Measurements from ENCODE around the gene TTLL5.

Gene TTLL5

DNA sequence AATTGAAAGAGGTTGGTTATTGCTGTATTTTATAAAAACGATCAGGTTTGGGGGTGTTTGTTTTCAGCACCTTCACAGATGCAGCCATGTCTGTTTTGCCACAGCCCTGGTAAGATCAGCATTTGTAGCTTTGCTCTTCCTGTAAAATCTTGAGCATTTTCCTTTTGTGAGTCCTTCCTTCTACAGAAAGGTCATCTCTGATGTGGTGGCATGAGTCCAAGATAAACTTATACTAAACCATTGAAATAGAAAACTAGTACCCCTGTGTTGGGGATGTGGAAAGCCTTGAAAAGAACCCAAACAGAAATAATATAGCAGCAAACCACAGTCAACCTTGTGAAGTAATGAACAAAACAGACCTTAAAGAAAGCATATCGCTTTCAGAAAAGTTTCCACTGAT lies 235.3 kb downstream of the TTLL5 start:
- Histone ChIP-seq H3K4me2 (ENCODE audit: low read depth, low read length, poor library complexity, severe bottlenecking) (no peak overlapping the region), H3K9me2 (replicated peaks; ENCODE audit: insufficient read depth, low read length) (no peaks in the 10 kb centered on the region), H4K20me1 (ENCODE audit: low read depth, low read length) (no peaks in the 10 kb centered on the region), H3K79me2 (ENCODE audit: insufficient read depth, low read length) (no peaks in the 10 kb centered on the region), H3F3A (ENCODE audit: insufficient read depth) (no peaks in the 10 kb centered on the region), H3K27ac (ENCODE audit: low read depth, low read length) (no peak overlapping the region), H3K4me3 (ENCODE audit: insufficient read depth, low read length, poor library complexity, severe bottlenecking) (no peak overlapping the region), H3K27me3 (ENCODE audit: low read length) (no peaks in the 10 kb centered on the region), H3K36me3 (ENCODE audit: low read length) (no peaks in the 10 kb centered on the region), H3K9ac (ENCODE audit: low read length) (no peak overlapping the region), H2AFZ (ENCODE audit: low read depth, low read length, severe bottlenecking) (no peak overlapping the region), H3K9me3 (ENCODE audit: insufficient read depth, low read length) (no peaks in the 10 kb centered on the region)
- TF ChIP-seq, protein P1, sequence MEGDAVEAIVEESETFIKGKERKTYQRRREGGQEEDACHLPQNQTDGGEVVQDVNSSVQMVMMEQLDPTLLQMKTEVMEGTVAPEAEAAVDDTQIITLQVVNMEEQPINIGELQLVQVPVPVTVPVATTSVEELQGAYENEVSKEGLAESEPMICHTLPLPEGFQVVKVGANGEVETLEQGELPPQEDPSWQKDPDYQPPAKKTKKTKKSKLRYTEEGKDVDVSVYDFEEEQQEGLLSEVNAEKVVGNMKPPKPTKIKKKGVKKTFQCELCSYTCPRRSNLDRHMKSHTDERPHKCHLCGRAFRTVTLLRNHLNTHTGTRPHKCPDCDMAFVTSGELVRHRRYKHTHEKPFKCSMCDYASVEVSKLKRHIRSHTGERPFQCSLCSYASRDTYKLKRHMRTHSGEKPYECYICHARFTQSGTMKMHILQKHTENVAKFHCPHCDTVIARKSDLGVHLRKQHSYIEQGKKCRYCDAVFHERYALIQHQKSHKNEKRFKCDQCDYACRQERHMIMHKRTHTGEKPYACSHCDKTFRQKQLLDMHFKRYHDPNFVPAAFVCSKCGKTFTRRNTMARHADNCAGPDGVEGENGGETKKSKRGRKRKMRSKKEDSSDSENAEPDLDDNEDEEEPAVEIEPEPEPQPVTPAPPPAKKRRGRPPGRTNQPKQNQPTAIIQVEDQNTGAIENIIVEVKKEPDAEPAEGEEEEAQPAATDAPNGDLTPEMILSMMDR (IDR thresholded peaks at IDR 0.05; ENCODE audit: insufficient read depth, low read length, poor library complexity, severe bottlenecking) = no peak
- no peak for TF ChIP-seq EZH2phosphoT487 (conservative IDR thresholded peaks at IDR 0.05; ENCODE audit: low read length)

DNA sequence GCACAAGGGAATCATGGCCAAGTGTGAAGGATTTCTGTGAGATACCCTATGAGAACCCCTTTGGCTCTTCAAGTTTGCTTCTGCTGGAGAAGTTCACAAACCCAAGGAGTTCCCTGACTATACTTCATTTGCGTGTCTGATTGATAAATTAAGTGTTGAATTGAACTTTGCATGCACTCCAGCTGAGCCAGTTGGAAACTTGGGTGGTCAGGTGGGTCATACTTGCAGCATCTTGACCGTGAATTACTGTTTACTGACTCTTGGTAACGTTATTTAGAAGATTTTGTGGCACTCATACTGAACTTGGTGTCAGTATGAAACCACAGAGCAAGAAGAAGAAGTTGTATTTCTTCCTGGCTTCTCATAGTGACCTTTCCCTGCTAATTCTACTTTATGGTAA lies 243.3 kb downstream of the TTLL5 start:
- Histone ChIP-seq H3K9me3 (ENCODE audit: insufficient read depth, low read length) (no peaks in the 10 kb centered on the region), H3K9me2 (replicated peaks; ENCODE audit: insufficient read depth, low read length) (no peaks in the 10 kb centered on the region), H3K36me3 (ENCODE audit: low read length) (no peaks in the 10 kb centered on the region), H3K4me2 (ENCODE audit: low read depth, low read length, poor library complexity, severe bottlenecking) (no peak overlapping the region), H3K27me3 (ENCODE audit: low read length) (no peaks in the 10 kb centered on the region), H3K27ac (ENCODE audit: low read depth, low read length) (no peak overlapping the region), H3K9ac (ENCODE audit: low read length) (no peak overlapping the region), H3F3A (ENCODE audit: insufficient read depth) (no peaks in the 10 kb centered on the region), H2AFZ (ENCODE audit: low read depth, low read length, severe bottlenecking) (no peak overlapping the region), H4K20me1 (ENCODE audit: low read depth, low read length) (no peaks in the 10 kb centered on the region), H3K79me2 (ENCODE audit: insufficient read depth, low read length) (no peaks in the 10 kb centered on the region), H3K4me3 (ENCODE audit: insufficient read depth, low read length, poor library complexity, severe bottlenecking) (no peak overlapping the region)
- TF ChIP-seq, protein P1 (IDR thresholded peaks at IDR 0.05; ENCODE audit: insufficient read depth, low read length, poor library complexity, severe bottlenecking) = no peak
- TF ChIP-seq EZH2phosphoT487 (conservative IDR thresholded peaks at IDR 0.05; ENCODE audit: low read length) = no peak

DNA sequence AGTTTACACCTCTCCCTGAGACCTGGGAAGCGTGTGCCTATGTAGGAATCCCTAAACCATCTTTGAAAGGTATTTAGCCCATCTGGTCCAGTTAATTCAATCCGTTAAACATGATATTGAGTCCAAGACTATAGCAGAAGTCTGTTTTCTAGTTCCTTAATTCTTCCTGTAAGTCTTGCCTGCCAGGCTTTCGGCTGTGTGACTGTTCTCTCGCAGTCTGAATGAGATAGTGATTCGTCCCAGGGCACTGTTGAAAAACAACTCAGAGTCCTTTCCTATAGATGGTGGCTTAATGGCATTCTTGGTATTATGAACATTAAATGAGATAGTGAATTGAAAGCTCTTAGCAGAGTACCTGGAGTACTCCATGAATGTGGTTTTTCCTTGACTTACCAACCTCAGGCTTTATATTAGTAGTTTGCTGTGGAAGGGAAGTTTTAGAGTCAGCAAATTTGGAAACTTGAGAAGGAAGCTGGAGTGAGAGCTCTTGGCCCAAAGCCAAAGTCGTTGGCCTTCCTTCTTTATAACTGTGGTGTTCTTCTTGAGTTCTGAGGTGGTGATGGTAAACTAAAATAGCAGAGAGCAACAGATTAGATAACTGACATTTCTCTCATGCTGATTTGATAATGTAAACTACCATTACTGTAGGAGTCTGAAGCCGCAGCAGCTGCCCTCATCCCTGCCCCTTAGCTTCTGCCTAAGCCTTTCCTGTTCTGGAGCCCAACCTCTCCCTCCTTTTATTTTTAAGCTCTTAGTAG lies 244.3 kb downstream of the TTLL5 start:
- Histone ChIP-seq H4K20me1 (ENCODE audit: low read depth, low read length) (no peaks in the 10 kb centered on the region), H3K27me3 (ENCODE audit: low read length) (no peaks in the 10 kb centered on the region), H3K9me2 (replicated peaks; ENCODE audit: insufficient read depth, low read length) (no peaks in the 10 kb centered on the region), H3K27ac (ENCODE audit: low read depth, low read length) (no peak overlapping the region), H3K36me3 (ENCODE audit: low read length) (no peaks in the 10 kb centered on the region), H3K9me3 (ENCODE audit: insufficient read depth, low read length) (no peaks in the 10 kb centered on the region), H3K4me2 (ENCODE audit: low read depth, low read length, poor library complexity, severe bottlenecking) (no peak overlapping the region), H3F3A (ENCODE audit: insufficient read depth) (no peaks in the 10 kb centered on the region), H3K4me3 (ENCODE audit: insufficient read depth, low read length, poor library complexity, severe bottlenecking) (no peak overlapping the region), H3K9ac (ENCODE audit: low read length) (no peak overlapping the region), H3K79me2 (ENCODE audit: insufficient read depth, low read length) (no peaks in the 10 kb centered on the region), H2AFZ (ENCODE audit: low read depth, low read length, severe bottlenecking) (no peak overlapping the region)
- TF ChIP-seq, protein P1 (IDR thresholded peaks at IDR 0.05; ENCODE audit: insufficient read depth, low read length, poor library complexity, severe bottlenecking) = no peak
- no peak for TF ChIP-seq EZH2phosphoT487 (conservative IDR thresholded peaks at IDR 0.05; ENCODE audit: low read length)

All from SU-DHL-6 (cell line).